Small intestine (tissue), 7 donors: Measurements from ENCODE around the gene PFKFB4. TPM values are rescaled to one million over a fixed set of nuclear protein-coding genes. Genes with fewer than 3 reads are reported as not detected.
"Not testable (repeated sequence)": the region's sequence is repeated elsewhere in the genome, so short reads cannot be mapped to it uniquely, and the experiment has no call there.

Experiments
- DNase-seq, 2 donors: peaks; one replicate each; pipeline versions ENCODE4 v3.0.0 to v3.0.0-alpha.2; 2013
- FAIRE-seq: peaks from 2 replicates; lab custom pipeline; 2012; peaks lifted over from hg19 to GRCh38; lab: Jason Lieb, UNC
- H3K27ac ChIP-seq, 3 donors: one replicate each; pipeline ENCODE4 v1.5.1; 2013; ENCODE audit warnings: low read length in 2 of 3, mild to moderate bottlenecking in 2 of 3, control low read depth in 1 of 3, inconsistent platforms in 1 of 3, low read depth in 1 of 3, moderate library complexity in 1 of 3
- H3K27me3 ChIP-seq, 3 donors: one replicate each; pipeline ENCODE4 v1.6.1; 2013; ENCODE audit warnings: low read length in 3 of 3, inconsistent platforms in 1 of 3; ENCODE audit not compliant: control insufficient read depth in 3 of 3, insufficient read depth in 3 of 3
- H3K36me3 ChIP-seq, 3 donors: one replicate each; pipeline ENCODE4 v1.6.1; 2013; ENCODE audit warnings: low read length in 3 of 3, inconsistent platforms in 1 of 3, low read depth in 1 of 3, mild to moderate bottlenecking in 1 of 3, moderate library complexity in 1 of 3; ENCODE audit not compliant: control insufficient read depth in 3 of 3, insufficient read depth in 2 of 3
- H3K4me1 ChIP-seq, 3 donors: one replicate each; pipeline ENCODE4 v1.6.1; 2013; ENCODE audit warnings: low read length in 2 of 3, inconsistent platforms in 1 of 3, low read depth in 1 of 3, mild to moderate bottlenecking in 1 of 3, moderate library complexity in 1 of 3; ENCODE audit not compliant: control insufficient read depth in 3 of 3, insufficient read depth in 2 of 3
- H3K4me3 ChIP-seq, 3 donors: one replicate each; pipeline ENCODE4 v1.5.1; 2013; ENCODE audit warnings: low read length in 3 of 3, control low read depth in 1 of 3, inconsistent platforms in 1 of 3, low read depth in 1 of 3, mild to moderate bottlenecking in 1 of 3, moderate library complexity in 1 of 3
- H3K9me3 ChIP-seq, 2 donors: one replicate each; pipeline ENCODE4 v1.6.1; 2013; ENCODE audit warnings: low read depth in 1 of 2, low read length in 1 of 2; ENCODE audit not compliant: control insufficient read depth in 2 of 2, insufficient read depth in 1 of 2
- WGBS, 3 donors: extraction: QIAGEN DNeasy Blood & Tissue Kit; methylation state at CpG; one replicate each; pipeline ENCODE4 v1.1.7; 2013; 5-methylcytosine and 5-hydroxymethylcytosine counted together
- polyA plus RNA-seq, 4 donors: library from polyadenylated mRNA; stranded (reverse) in 3 of 4; unstranded in 1 of 4; fragments of 200-250 nt in 3 of 4; fragments of 120-200 nt in 1 of 4; gene quantifications; one replicate each; pipeline versions ENCODE4 v1.2.1 to v1.2.3, GENCODE V29; 2013
- donor health status: healthy with polysubstance abuse.
- donor health status: control.
- donor health status: control.
- donor health status: Bipolar disorder and iron deficiency.
- donor health status: healthy.

The PFKFB4 gene
- polyA plus RNA-seq, 4 donors: 11.3 to 44.5 (median 19.1) TPM

GRCh38 chr3:48477959-48478520 lies 78.6 kb downstream of the PFKFB4 start:
- Histone ChIP-seq H3K27me3 (no peaks in the 10 kb centered on the region), H3K36me3 (peaks cover 0 to 33% (median 0%) of the 10 kb centered on the region in 3 donors), H3K9me3 (no peaks in the 10 kb centered on the region), H3K4me3 (no peak overlapping the region), H3K27ac (peak overlapping the region in 2 of 3 donors; percentile 29 to 44), H3K4me1 (peaks cover 0 to 22% (median 4%) of the 10 kb centered on the region in 3 donors)
- FAIRE-seq (no peak), DNase-seq (no peak)
- 87 to 90% (median 89%) methylated on average over 9 of the region's 9 CpGs for WGBS, 3 donors

GRCh38 chr3:48476426-48477053 lies 80.1 kb downstream of the PFKFB4 start:
- Histone ChIP-seq H3K4me1 (peaks cover 0 to 28% (median 6%) of the 10 kb centered on the region in 3 donors), H3K36me3 (peaks cover 0 to 33% (median 0%) of the 10 kb centered on the region in 3 donors), H3K9me3 (no peaks in the 10 kb centered on the region), H3K4me3 (no peak overlapping the region), H3K27ac (no peak overlapping the region), H3K27me3 (no peaks in the 10 kb centered on the region)
- no peak for FAIRE-seq
- no peak for DNase-seq
- 89 to 91% (median 89%) methylated on average over 9 of the region's 9 CpGs for WGBS, 3 donors

GRCh38 chr3:48475188-48475587 lies 81.4 kb downstream of the PFKFB4 start:
- Histone ChIP-seq H3K27ac (no peak overlapping the region), H3K27me3 (no peaks in the 10 kb centered on the region), H3K4me3 (no peak overlapping the region), H3K4me1 (peaks cover 3 to 39% (median 6%) of the 10 kb centered on the region in 3 donors), H3K9me3 (no peaks in the 10 kb centered on the region), H3K36me3 (peaks cover 0 to 36% (median 0%) of the 10 kb centered on the region in 3 donors)
- DNase-seq: no peak
- 89 to 96% (median 93%) methylated on average over 11 of the region's 11 CpGs for WGBS, 3 donors
- no peak for FAIRE-seq

GRCh38 chr3:48474619-48475018 lies 82.0 kb downstream of the PFKFB4 start:
- no peaks in the 10 kb centered on the region for H3K27me3 ChIP-seq
- 78 to 90% (median 81%) methylated on average over 4 of the region's 4 CpGs for WGBS, 3 donors
- DNase-seq: peak in 1 of 2 donors; percentile 55
- H3K4me3 ChIP-seq: no peak overlapping the region
- peak overlapping the region in 1 of 3 donors; percentile 55 for H3K27ac ChIP-seq
- peaks cover 0 to 42% (median 0%) of the 10 kb centered on the region in 3 donors for H3K36me3 ChIP-seq
- FAIRE-seq: no peak
- H3K9me3 ChIP-seq: no peaks in the 10 kb centered on the region
- peaks cover 5 to 45% (median 6%) of the 10 kb centered on the region in 3 donors for H3K4me1 ChIP-seq

GRCh38 chr3:48474031-48474430 lies 82.6 kb downstream of the PFKFB4 start:
- H3K36me3 ChIP-seq: peaks cover 0 to 45% (median 0%) of the 10 kb centered on the region in 3 donors
- DNase-seq, FAIRE-seq, H3K27me3 ChIP-seq, H3K9me3 ChIP-seq, H3K4me3 ChIP-seq: not testable (repeated sequence)
- H3K27ac ChIP-seq: peak overlapping the region in 2 of 3 donors; percentile 94 to 100
- H3K4me1 ChIP-seq: peaks cover 7 to 47% (median 10%) of the 10 kb centered on the region in 3 donors
- WGBS, 3 donors: 93 to 97% (median 96%) methylated on average over 4 of the region's 4 CpGs

- H3K9me3 ChIP-seq: no peaks in the 10 kb centered on the region
- peak overlapping the region; percentile 94 to 100 (median 95) for H3K27ac ChIP-seq
- H3K4me3 ChIP-seq: no peak overlapping the region
- H3K27me3 ChIP-seq: no peaks in the 10 kb centered on the region
- H3K36me3 ChIP-seq: peaks cover 0 to 45% (median 0%) of the 10 kb centered on the region in 3 donors
- FAIRE-seq: no peak
- DNase-seq: no peak
- H3K4me1 ChIP-seq: peaks cover 7 to 48% (median 11%) of the 10 kb centered on the region in 3 donors
- WGBS, 3 donors: 35 to 65% (median 58%) methylated on average over 5 of the region's 5 CpGs
Observed at GRCh38 chr3:48473617-48473952, 83.0 kb downstream of the PFKFB4 start.

- peaks cover 0 to 47% (median 0%) of the 10 kb centered on the region in 3 donors for H3K36me3 ChIP-seq
- H3K27ac ChIP-seq: peak overlapping the region; percentile 94 to 100 (median 95)
- peak; percentile 97 to 99 for DNase-seq
- H3K27me3 ChIP-seq: no peaks in the 10 kb centered on the region
- no peak for FAIRE-seq
- H3K4me1 ChIP-seq: peaks cover 9 to 52% (median 11%) of the 10 kb centered on the region in 3 donors
- H3K4me3 ChIP-seq: peak overlapping the region; percentile 41 to 97 (median 70)
- WGBS, 3 donors: 3 to 4% (median 3%) methylated on average over 17 of the region's 17 CpGs
- no peaks in the 10 kb centered on the region for H3K9me3 ChIP-seq
Observed at GRCh38 chr3:48472923-48473616, 83.5 kb downstream of the PFKFB4 start.

- Histone ChIP-seq H3K36me3 (peaks cover 0 to 47% (median 0%) of the 10 kb centered on the region in 3 donors), H3K27me3 (no peaks in the 10 kb centered on the region), H3K4me1 (peaks cover 12 to 57% (median 13%) of the 10 kb centered on the region in 3 donors), H3K4me3 (peak overlapping the region; percentile 41 to 97 (median 70)), H3K27ac (peak overlapping the region; percentile 94 to 100 (median 95)), H3K9me3 (no peaks in the 10 kb centered on the region)
- 0 to 1% (median 0%) methylated on average over 5 of the region's 5 CpGs for WGBS, 3 donors
- FAIRE-seq (no peak), DNase-seq (no peak)
Observed at GRCh38 chr3:48472673-48472922, 84.0 kb downstream of the PFKFB4 start.
